GM19035 (cell line): ENCODE measurements around the gene VWA8.

Experiments used
- ATAC-seq: cut with Tn5 transposase; IDR thresholded peaks from one replicate; pipeline ENCODE4 v1.9.1; 2021; ENCODE audit not compliant: unreplicated experiment

Gene VWA8

DNA sequence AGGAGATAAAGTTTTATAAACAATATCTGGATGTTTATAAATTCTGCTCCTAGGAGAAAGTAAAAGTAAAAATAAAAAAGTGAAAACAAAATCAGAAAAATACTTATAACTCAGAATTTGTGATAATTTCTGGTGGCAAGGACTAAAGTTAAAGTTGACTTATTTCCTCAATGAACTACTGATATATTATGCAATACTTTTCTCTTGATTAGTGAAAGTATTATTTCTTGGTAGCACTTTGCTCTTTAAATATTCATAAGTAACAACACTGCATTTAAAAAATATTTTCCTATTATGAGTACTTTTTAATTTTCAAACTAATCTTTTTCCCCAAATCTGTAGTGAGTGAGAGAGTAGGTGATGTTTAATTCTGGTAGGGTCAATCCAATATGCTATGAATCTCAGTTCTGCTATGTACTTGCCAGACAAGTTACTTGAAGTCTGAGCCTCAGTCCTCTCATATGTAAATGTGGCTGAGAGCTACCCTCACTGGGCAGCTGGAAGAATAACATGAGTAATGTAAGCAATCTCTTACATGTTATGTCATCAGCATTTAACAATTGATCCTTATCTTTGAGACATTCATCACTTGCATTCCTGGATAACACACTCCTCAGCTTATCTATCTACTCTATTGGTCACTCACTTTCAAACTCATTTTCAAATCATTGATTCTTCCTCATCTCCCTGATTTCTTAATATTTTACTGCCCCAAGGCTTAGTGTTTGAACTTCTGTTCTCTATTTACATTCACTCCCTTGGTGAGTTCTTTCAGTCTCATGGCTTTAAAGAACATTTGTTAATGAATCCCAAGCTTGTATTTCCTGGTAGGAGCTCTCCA lies 264.5 kb downstream of the VWA8 start:
- no peak for ATAC-seq

GRCh38 chr13:41694545-41695301 lies 266.2 kb downstream of the VWA8 start:
- no peak for ATAC-seq

- ATAC-seq: no peak
Measured at GRCh38 chr13:41693434-41693833, 267.5 kb downstream of the VWA8 start.

- ATAC-seq: no peak
Measured at GRCh38 chr13:41691274-41691673, 269.6 kb downstream of the VWA8 start.

GRCh38 chr13:41682766-41683165 lies 278.1 kb downstream of the VWA8 start:
- ATAC-seq: no peak

- ATAC-seq: no peak
Measured at GRCh38 chr13:41682001-41682400, 278.9 kb downstream of the VWA8 start.

DNA sequence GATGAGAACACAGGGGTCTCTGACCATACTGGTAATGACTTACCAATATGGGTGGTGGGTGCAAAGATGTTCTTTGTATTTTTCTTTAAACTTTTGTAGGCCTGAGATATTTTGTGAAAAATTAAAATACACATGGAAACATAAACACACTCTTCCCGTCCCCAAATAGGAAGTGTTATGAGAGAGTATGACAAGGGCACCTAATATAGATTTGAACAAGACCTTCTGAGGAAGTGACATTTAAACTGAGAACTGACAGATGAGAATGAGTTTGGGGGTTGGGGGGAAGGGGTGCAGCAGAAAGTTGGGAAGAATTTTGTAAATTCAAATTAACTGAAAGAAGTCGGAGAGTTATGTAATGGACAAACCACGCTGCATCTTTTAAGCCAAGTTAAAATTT lies 279.3 kb downstream of the VWA8 start:
- ATAC-seq: no peak

GRCh38 chr13:41680900-41681299 lies 280.0 kb downstream of the VWA8 start:
- no peak for ATAC-seq

GRCh38 chr13:41678848-41679247 lies 282.1 kb downstream of the VWA8 start:
- ATAC-seq: no peak

GRCh38 chr13:41678249-41678648 lies 282.7 kb downstream of the VWA8 start:
- no peak for ATAC-seq

GRCh38 chr13:41675306-41675705 lies 285.6 kb downstream of the VWA8 start:
- ATAC-seq: no peak

DNA sequence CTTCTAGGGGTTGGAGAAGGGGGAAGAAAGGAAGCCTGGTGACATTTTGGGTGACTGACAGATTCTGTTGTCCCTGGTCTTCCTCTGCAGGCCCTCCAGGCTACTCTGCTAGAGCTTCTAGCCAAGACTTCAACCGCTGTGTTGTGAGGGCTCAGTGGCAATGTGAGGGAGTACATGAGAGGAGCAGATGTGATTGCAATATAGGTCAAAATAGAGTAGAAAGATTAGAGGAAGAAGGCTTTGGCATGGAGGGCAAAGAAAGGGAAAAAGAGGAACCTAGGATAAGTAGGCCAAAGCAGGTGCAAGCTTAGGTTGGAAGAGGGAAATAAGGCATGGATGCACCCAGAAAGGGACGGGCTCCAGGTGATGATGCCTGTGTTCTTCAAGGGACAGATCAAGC lies 286.7 kb downstream of the VWA8 start:
- ATAC-seq: no peak

DNA sequence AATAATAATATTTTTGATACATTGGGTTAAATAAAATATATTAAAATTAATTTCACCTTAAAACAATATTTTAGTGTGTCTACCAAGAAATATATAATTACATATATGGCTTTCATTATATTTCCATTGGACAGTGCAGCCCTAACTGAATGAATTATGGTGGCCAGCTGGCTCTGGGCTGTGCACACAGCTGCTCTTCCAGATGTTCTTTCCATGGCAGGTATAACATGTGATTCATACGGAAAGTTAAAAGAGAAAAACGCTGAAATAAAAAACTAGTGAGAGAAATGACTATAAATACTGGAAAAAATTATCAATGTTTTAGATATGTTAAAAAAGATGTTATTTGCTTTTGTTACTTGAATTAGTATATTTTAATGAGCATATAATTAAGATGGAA lies 287.3 kb downstream of the VWA8 start:
- no peak for ATAC-seq

GRCh38 chr13:41670873-41671443 lies 290.0 kb downstream of the VWA8 start:
- no peak for ATAC-seq

GRCh38 chr13:41668130-41668757 lies 292.7 kb downstream of the VWA8 start:
- ATAC-seq: no peak

GRCh38 chr13:41666644-41667043 lies 294.3 kb downstream of the VWA8 start:
- ATAC-seq: no peak

GRCh38 chr13:41660411-41660810 lies 300.5 kb downstream of the VWA8 start:
- ATAC-seq: no peak

DNA sequence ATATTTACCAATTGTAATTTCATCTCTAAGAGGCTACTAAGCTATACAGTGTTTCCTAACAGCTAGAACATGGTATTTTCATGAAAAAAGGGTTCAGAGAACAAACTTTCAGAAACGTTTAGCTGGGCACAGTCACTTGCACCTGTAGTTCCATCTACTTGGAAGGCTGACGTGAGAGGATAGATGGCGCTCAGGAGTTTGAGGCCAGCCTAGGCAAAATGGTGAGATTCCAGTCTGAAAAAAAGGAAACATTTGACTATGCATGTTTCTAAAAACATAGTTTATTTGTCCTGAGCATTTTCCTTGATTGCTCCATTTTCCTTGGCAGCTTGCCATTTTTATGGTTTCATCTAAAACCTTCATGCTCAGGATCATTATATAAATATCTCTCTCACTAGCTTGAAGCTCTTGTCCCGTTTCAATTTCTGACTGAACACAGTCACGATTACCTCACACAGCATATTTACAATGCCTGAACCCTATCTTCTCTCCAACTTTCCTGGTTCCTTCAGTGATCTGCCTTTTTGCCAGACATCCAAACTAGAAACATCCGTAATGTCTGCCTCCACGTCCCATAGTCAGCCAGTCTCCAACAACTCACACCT lies 302.8 kb downstream of the VWA8 start:
- no peak for ATAC-seq

DNA sequence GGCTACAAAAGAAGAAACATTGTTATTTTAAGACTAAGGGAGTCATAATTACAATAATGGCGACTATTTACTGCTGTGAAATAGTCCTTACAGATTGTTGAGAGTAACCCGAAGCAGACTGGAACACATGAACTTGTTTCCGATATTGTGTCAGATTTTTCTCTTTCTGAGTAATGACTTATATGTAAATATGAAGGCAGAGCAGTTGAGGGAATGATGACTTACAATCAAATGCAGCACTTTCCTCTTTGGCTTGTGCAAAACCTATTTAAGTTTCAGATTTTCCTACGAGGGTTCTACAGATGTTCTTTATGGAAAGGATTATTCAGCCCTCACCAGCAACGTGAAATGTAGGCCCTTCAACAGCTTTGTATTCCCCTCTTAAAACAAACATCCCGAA lies 304.9 kb downstream of the VWA8 start:
- no peak for ATAC-seq

GRCh38 chr13:41654796-41655195 lies 306.1 kb downstream of the VWA8 start:
- no peak for ATAC-seq

- ATAC-seq: no peak
Measured at GRCh38 chr13:41652735-41653361, 308.1 kb downstream of the VWA8 start.
